ENCODE measurements around the gene DPEP3.

- TF ChIP-seq POLR2AphosphoS5 (IDR thresholded peaks at IDR 0.05) (no peak), CTCF (IDR thresholded peaks at IDR 0.05 in 8 of 11, conservative IDR thresholded peaks at IDR 0.05 in 3 of 11) (no peak)
Observed at GRCh38 chr16:67975321-67976105, 4.8 kb downstream of the DPEP3 start.
